Erythroblast (primary cell): ENCODE measurements around the gene LDLRAD4.

ENCODE experiments used
- DNase-seq, 2 experiments: peaks; one replicate each; lab custom pipeline; 2025; lab: John Stamatoyannopoulos, UW
- GATA1 ChIP-seq: IDR thresholded peaks from 2 replicates; pipeline ENCODE4 v1.6.1; 2011; ENCODE audit warnings: low read depth, mild to moderate bottlenecking, control low read depth, low read length, moderate library complexity
- POLR2A ChIP-seq: IDR thresholded peaks from 2 replicates; pipeline ENCODE4 v1.6.1; 2011; ENCODE audit warnings: mild to moderate bottlenecking, low read length

LDLRAD4 gene

DNA sequence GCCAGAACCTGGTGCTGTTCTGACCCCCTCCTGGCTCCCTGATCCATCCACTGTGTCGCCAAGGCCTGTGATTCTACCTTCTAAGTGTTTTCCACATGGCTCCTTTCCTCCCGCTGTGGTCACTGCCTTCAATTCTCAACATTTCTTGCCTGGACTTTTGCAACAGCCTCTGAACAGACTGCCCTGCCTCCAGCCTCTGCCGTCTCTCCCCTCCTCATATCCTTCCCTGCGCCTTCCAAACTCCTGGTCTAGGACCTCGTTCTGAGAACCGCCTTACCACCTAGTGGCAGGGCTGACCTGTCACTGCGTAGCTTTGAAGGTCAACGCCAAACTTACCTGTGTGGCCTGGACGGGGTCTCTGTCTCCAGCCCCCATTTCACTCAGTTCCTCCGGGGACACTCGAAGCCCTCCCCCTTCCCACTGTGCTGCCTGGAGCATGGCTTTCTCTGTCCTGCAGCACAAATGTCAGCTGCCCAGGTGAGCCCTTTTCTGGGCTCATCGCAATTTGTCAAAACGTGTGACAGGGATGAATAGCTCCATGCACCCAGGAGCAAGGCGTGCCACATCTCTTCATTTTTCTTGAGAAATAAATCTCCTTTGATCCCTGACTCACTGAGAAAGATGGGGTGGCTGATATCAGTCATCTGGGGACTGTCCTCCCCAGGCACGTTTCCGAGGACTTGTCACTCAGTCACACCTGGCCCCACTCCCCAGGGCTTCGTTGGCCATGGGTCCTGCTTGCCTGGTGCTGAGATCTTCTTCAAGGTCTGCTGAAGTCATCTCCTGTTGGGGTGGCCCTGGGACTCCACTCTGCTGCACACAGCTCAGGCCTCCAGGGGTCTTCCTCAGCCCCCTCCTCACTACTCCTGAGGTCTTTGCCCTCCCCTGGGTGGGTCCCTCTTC lies 46.7 kb downstream of the LDLRAD4 start:
- DNase-seq: no peak
- TF ChIP-seq POLR2A (no peak), GATA1 (no peak)

DNA sequence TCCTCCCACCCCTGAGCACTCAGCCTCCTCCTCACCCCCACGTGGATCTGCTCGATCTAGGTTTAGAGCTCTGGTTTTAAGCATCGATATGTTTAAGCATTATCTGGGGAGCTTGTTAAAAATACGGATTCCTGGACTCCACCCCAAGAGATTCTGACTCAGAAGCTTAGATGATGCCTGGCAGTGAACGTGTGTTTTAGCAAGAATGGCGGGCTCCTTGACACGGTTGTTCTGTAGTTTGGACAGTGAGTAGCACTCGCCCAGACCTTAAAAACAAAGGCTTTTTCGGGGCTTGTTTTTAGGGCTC lies 47.3 kb downstream of the LDLRAD4 start:
- DNase-seq: no peak

DNA sequence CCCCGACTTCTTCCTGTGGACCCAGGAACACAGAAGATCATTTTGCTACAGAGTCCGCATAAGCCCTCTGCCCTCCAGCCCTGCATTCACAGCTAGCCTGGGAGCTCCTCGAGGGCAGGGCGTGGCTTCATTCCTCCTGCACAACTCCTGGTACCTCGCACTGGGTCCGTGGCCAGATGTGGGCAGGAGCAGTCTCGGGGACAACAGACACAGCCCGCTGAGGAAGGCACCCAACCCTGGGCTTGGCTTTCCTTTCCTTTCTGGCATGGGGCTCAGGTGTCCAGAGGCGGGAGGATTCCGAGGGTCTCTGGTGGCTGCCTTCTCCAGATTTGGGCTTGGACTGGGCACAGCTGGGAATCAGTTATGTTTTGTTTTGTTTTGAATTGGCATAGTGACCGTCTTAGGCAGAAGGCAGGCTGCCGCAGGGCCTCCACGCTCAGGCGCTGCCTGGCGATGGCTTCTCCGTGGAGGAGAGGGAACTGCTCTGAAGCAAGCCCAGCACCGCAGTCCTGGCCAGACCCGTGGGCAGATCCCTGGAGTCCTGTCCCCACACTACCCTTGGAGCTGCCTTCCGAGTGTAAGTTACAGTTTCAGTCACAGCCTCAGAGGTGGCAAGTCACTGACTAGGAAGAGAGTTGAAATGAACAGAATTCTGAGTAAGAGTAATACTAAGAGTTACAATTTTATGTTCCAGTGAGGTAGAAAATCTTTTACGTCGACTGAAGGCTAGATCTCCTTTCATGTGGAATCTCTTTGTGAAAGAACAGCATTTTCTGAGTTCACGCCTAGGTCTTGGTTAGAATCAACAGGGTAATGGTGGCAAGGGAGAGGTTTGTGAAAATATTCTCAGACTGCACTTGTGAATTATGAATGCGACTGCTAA lies 47.9 kb downstream of the LDLRAD4 start:
- no peak for TF ChIP-seq GATA1
- no peak for TF ChIP-seq POLR2A
- DNase-seq: no peak

More for the DNA sequence above, 47.3 kb downstream of the LDLRAD4 start:
- TF ChIP-seq GATA1 (no peak), POLR2A (no peak)

GRCh38 chr18:13267431-13267873 lies 48.9 kb downstream of the LDLRAD4 start:
- DNase-seq: no peak
- no peak for TF ChIP-seq GATA1
- TF ChIP-seq POLR2A: no peak

- no peak for DNase-seq
- TF ChIP-seq POLR2A: no peak
- TF ChIP-seq GATA1: no peak
Measured at GRCh38 chr18:13268158-13269012, 49.8 kb downstream of the LDLRAD4 start.

GRCh38 chr18:13269013-13269280 lies 50.4 kb downstream of the LDLRAD4 start:
- TF ChIP-seq POLR2A (no peak), GATA1 (no peak)
- DNase-seq: no peak

DNA sequence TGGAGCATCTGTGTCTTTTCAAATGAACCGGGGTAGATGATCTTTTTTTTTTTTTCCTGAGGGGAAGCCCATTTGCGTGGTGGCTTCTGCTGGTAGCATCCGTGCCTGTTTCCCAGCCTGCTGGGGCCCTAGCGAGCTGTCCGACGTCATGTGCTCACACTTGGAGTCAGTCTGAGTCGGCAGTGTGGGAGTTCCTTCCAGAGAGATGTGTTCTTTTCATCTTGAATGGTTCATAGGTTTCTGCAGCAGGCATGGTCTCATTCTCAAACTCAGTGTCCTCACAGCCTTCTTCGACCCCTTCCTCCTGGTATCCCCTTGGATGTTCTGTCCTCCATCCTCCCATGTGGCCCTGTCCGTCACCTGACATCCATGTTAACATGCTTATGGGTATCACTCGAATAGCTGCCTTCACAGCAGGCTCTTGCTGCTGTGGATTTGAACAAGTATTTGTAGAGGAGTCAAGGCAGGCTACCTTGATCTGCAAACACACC lies 51.0 kb downstream of the LDLRAD4 start:
- TF ChIP-seq GATA1: no peak
- no peak for TF ChIP-seq POLR2A
- DNase-seq: no peak

DNA sequence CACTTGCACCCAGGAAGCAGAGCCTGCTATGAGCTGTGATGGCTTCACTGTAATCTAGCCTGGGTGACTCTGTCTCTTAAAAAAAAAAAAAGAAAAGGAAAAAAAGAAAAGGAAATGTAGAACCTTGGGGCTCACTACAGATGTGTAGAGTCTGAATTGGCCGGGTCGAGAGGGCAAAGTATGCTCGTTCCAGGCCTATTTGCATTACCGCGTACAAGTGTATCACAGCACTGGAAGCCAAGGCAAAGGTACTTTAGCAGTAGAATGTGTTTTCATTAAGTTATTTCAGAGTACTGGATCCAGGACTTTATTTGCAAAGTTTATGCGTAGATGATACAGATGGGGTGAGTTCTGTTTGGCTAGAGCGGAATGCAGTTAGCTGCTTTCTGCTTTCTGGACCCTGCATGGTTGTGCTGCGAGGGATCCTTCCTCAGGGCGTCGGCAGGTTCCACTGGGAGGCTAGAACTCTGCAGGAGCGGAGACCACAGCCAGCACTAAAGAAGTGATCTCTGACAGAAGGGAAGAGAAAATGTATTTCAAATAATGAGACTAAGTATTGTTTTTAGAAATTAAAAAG lies 51.8 kb downstream of the LDLRAD4 start:
- no peak for DNase-seq
- no peak for TF ChIP-seq POLR2A
- TF ChIP-seq GATA1: no peak

- DNase-seq: no peak
- no peak for TF ChIP-seq GATA1
- TF ChIP-seq POLR2A: no peak
Measured at GRCh38 chr18:13271302-13271911, 52.8 kb downstream of the LDLRAD4 start.

DNA sequence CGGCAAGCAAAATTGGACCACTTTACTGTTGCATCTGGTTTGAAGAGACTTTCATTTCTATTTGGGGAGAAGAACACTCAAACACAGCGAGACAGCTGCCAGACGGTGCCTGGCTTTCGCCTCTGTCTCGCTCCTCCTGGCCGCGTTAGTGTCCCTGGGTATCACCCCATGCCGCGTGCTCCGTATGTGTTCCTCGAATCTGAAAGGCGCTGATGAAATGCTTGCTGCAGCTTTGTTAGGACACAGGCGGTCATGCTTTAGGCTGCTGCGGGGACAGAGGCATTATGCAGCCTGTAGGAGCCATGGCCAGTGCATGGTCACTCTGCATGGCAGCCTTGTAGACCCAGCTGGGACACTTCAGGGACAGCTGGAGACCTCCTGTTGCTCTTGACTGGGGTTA lies 53.9 kb downstream of the LDLRAD4 start:
- TF ChIP-seq GATA1: no peak
- no peak for TF ChIP-seq POLR2A
- no peak for DNase-seq

DNA sequence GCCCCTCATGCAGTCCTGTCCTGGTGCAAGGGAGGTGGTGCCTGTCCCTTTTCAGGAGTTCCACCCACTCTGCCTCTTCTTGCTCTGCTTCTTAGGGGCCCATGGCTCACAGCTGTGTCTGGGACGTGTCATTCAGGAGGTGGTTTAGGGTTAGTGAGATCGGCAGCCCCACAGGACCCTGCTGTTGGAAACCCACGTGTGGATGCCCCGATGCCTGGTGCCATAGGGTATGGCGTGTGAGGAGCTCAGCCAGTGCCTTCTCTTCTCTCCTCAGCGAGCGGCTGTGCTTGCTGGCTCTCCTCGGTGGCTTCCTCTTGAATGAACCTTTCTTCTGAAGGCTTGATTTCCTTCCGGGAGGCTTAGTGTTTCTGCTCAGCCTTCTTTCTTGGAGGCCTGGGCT lies 55.2 kb downstream of the LDLRAD4 start:
- no peak for TF ChIP-seq GATA1
- TF ChIP-seq POLR2A: no peak
- no peak for DNase-seq

GRCh38 chr18:13275075-13275474 lies 56.5 kb downstream of the LDLRAD4 start:
- TF ChIP-seq GATA1 (no peak), POLR2A (no peak)
- DNase-seq: no peak
